Stimulated activated CD4-positive, alpha-beta T cell treated with anti-CD3 and anti-CD28 coated beads, Interleukin-2, amount 100 ng/mL, for 48 hours (primary cell): ENCODE measurements around the gene FAM131A.

Experiments used
- DNase-seq, 2 donors: peaks; one replicate each; pipeline ENCODE4 v3.0.0-alpha.2; 2020

FAM131A gene

GRCh38 chr3:184343200-184343876, 5.9 kb downstream of the FAM131A start:
- DNase-seq, result no peak

GRCh38 chr3:184344579-184345316, 7.3 kb downstream of the FAM131A start:
- no peak for DNase-seq

DNA sequence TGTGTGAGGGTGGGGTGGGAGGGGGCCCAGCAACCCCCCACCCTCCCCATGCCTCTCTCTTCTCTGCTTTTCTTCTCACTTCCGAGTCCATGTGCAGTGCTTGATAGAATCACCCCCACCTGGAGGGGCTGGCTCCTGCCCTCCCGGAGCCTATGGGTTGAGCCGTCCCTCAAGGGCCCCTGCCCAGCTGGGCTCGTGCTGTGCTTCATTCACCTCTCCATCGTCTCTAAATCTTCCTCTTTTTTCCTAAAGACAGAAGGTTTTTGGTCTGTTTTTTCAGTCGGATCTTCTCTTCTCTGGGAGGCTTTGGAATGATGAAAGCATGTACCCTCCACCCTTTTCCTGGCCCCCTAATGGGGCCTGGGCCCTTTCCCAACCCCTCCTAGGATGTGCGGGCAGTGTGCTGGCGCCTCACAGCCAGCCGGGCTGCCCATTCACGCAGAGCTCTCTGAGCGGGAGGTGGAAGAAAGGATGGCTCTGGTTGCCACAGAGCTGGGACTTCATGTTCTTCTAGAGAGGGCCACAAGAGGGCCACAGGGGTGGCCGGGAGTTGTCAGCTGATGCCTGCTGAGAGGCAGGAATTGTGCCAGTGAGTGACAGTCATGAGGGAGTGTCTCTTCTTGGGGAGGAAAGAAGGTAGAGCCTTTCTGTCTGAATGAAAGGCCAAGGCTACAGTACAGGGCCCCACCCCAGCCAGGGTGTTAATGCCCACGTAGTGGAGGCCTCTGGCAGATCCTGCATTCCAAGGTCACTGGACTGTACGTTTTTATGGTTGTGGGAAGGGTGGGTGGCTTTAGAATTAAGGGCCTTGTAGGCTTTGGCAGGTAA, 8.1 kb downstream of the FAM131A start:
- DNase-seq, result no peak

DNA sequence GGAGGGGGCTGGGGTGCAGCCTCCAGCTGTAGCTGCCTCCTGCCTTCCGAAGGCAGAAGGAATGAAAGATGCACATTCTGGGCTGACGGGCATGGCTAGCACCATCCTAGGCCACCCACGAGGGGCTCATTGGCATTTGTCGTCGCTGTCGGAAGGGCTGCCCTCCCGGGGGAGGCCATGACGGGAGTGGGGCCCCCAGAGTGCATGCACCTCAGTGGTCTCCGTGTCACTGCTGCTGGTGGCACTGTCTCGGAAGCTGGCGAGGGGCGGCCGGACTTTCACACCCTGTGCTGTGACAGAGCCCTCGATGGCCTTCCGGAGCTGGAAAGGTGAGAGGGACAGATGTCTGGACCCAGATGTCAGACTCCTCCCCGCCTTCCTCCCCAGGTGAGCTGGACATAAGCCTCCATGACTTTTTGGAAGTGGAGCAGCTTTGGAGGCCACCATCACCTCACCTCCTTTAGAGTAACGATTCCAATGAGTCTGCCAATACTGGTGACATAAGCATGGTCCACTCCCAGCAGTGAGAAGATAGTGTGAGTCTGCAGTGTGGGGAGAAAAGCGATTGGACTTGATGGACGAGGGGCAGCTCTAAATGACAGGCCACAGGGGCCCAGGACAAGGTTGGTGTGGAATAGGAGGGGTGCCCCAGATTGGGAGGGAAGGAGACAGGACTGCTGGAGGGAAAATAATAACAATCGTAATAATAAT, 9.2 kb downstream of the FAM131A start:
- DNase-seq, result no peak

GRCh38 chr3:184347321-184348056, 10.1 kb downstream of the FAM131A start:
- no peak for DNase-seq

- no peak for DNase-seq
Measured at GRCh38 chr3:184348057-184348382, 10.6 kb downstream of the FAM131A start.

GRCh38 chr3:184349563-184350470, 12.4 kb downstream of the FAM131A start:
- DNase-seq, result no peak

DNA sequence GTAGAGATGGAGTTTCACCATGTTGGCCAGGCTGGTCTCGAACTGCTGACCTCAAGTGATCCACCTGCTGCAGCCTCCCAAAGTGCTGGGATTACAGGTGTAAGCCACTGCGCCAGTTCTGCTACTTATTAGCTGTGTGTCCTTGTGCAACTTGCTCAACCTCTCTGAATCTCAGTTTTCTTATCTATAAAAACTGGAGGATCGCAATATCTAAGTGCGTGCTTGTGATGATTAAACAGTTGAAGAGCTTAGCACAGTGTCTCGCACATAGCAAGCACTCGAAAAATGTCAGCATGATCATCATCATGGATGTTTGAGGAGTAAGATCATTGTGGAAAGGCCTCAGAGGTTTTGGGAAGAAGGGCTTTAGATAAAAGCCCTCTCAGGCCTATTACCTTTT, 13.2 kb downstream of the FAM131A start:
- no peak for DNase-seq

DNA sequence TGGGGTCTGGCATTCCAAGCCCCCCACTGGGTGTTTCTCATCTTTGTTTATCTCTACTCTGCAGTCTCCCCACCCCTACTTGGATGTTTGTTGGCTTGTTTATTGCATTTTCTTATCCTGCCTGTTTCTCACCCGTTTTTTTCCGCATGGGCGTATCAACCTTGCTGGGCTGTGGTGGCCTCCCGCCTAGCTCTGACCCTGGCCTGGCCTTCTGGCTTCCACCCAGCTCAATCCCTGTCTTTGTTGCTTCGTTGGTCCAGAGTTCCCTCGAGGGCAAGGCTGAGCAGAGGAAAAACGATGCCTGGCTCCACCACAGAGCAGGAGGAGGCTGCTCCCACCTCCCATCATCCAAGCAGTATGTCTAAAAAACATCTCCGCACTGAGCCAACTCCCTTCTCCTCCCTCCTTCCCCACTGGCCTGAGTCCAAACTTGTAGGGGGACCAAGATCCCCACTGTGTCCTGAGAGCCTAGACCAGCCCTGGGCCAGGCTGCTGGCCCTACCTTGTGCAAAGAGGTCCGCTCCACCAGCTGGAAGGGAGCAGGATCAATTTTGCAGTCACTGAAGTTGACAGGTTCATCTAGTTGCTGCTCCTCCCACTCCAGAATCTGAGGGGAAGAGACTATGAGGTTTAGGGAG, 14.2 kb downstream of the FAM131A start:
- DNase-seq, result no peak

- no peak for DNase-seq
Measured at GRCh38 chr3:184352149-184352785, 14.9 kb downstream of the FAM131A start.

DNA sequence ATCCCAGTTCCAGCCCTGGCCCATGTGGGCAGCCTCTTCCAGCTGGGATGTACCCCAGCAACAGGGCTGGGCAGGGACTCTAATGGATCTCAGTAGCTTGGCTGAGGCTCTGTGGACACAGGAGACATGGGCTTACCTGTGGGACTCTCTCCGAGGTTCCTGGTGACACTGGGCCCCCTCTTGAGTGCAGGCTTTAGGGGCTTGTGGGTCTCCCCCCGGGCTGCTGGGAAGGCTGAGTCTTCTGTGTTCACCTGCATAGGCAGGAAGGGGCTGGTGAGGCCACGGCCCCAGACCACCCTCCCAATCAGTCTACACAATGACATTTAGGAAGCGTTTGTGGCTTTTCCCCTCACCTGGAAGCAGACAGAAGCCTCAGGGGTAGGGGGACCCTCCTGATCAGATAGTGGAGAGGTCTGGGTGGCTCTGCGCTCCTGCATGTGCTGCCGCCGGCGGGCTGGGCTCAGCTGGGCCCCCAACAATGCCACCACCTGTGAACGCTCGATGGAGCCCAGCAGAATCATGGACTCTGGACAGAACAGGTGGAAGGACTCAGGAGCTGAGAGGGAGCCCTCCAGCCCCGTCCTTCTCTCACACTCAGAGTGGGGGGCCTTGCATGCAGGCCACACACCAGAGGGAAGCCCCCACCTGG, 15.6 kb downstream of the FAM131A start:
- DNase-seq, result no peak

- DNase-seq, result no peak
Measured at GRCh38 chr3:184353546-184353941, 16.1 kb downstream of the FAM131A start.

DNA sequence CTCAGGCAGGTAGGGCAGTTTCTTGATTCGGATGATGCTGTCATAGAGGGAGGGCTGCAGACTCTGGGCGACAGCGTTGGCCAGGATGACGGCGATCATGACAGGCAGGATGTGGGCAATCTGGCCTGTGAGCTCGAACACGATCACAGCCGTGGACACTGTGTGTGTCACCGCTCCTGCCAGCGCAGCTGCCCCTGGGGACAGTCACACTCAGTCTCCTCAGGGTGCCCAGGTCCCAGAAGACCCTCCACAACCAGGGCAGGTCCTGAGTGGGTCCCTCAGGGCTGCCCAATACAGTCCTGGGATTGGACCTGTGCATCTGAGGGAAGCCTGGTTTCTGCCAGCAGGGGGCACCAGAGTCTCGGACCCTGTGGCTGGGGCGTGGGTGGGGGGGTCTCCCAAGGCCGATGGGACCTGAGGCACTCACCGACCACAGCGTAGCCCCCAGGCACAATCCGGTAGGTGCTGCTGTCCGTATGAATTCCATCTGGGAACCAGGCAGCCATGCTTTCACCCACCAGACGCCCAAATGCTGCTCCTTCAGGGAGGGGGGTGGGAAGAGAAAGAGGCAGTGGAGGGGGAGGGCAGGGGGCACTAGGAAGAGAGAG, 16.8 kb downstream of the FAM131A start:
- DNase-seq, result peak; percentile 62 to 63

- no peak for DNase-seq
Measured at GRCh38 chr3:184354754-184355153, 17.4 kb downstream of the FAM131A start.

DNA sequence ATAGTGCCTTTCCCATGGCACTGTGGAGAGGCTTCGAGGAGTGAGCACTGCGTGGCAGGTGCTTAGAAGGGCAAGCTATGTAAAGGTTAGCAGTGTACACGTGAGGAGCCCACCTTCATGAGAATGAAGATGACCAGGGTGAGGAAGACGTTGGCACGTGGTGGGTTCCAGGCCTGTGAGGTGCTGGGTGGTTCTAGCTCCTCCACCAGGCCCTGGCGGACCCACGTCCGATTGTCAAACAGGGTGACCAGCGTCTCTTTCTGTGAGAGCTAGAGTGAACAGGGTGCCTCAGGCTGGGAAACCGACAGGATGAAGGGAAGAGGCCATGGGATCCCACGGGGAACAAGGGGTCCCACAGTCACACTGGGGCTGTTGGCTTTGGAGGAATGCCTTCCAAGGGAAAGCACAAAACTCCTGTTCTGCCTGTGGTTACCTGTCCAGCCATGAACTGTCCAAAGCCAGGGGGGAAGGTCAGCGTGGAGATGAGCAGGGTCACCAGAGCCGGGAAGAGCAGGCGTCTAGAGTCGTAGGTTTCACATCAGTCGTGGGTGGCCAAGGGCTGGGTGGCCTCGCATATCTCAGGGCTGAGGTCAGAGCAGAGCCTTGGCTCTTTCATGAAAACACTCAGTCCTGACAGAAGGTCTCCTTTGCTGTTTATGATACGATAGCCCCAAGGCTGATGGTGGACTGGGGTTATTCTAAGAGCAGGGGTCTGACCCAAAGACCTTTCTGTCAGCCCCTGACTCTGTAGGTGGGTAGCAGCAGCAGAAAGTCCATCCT, 18.1 kb downstream of the FAM131A start:
- DNase-seq, result no peak

GRCh38 chr3:184357248-184358123, 20.1 kb downstream of the FAM131A start:
- DNase-seq, result no peak

- no peak for DNase-seq
Measured at GRCh38 chr3:184358124-184358767, 20.8 kb downstream of the FAM131A start.
